ENCODE data around the gene KLK3. TPM values are rescaled to one million over a fixed set of nuclear protein-coding genes. Genes with fewer than 3 reads are reported as not detected.

Gene KLK3
- total RNA-seq, 1 experiment from 2014 or later, result not detected

DNA sequence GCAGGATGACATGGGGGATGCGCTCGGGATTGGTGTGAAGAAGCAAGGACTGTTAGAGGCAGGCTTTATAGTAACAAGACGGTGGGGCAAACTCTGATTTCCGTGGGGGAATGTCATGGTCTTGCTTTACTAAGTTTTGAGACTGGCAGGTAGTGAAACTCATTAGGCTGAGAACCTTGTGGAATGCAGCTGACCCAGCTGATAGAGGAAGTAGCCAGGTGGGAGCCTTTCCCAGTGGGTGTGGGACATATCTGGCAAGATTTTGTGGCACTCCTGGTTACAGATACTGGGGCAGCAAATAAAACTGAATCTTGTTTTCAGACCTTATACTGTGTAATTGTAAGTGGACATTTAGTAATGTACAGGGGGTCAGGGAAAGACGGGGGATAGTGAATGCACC is 25.5 kb downstream of the KLK3 start:
- Histone ChIP-seq H3K9ac (ENCODE audit: low read length) (no peak overlapping the region), H3K4me1 (ENCODE audit: insufficient read depth, low read length) (0 out of 2 replicates have a peak, but pooled peaks cover under 1% of the 10 kb centered on the region), H4K20me1 (ENCODE audit: low read length) (no peaks in the 10 kb centered on the region), H3F3A (ENCODE audit: low read length, unreplicated experiment) (no peaks in the 10 kb centered on the region), H3K27me3 (ENCODE audit: low read length) (peaks cover 96% of the 10 kb centered on the region), H3K9me3 (ENCODE audit: low read length) (no peaks in the 10 kb centered on the region), H3K36me3 (ENCODE audit: low read depth, low read length) (no peaks in the 10 kb centered on the region), H3K9me2 (replicated peaks; ENCODE audit: low read length) (no peaks in the 10 kb centered on the region), H2AFZ (ENCODE audit: low read length) (no peak overlapping the region), H3K27ac (ENCODE audit: low read length) (no peak overlapping the region), H3K4me3 (ENCODE audit: low read length) (no peak overlapping the region), H3K4me2 (ENCODE audit: low read length) (no peak overlapping the region), H3K79me2 (ENCODE audit: low read length) (no peaks in the 10 kb centered on the region)
- ChIA-PET CTCF (no interaction called here), POLR2A (ENCODE audit: unreplicated experiment) (no interaction called here)
- BruUV-seq (replicated peaks), result no TSS peak
- no peak for TF ChIP-seq EZH2phosphoT487 (IDR thresholded peaks at IDR 0.05; ENCODE audit: borderline replicate concordance, low read length)
- TF ChIP-seq, protein P1, sequence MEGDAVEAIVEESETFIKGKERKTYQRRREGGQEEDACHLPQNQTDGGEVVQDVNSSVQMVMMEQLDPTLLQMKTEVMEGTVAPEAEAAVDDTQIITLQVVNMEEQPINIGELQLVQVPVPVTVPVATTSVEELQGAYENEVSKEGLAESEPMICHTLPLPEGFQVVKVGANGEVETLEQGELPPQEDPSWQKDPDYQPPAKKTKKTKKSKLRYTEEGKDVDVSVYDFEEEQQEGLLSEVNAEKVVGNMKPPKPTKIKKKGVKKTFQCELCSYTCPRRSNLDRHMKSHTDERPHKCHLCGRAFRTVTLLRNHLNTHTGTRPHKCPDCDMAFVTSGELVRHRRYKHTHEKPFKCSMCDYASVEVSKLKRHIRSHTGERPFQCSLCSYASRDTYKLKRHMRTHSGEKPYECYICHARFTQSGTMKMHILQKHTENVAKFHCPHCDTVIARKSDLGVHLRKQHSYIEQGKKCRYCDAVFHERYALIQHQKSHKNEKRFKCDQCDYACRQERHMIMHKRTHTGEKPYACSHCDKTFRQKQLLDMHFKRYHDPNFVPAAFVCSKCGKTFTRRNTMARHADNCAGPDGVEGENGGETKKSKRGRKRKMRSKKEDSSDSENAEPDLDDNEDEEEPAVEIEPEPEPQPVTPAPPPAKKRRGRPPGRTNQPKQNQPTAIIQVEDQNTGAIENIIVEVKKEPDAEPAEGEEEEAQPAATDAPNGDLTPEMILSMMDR (conservative IDR thresholded peaks at IDR 0.05; ENCODE audit: low read depth, low read length), result no peak
- TF ChIP-seq EZH2 (IDR thresholded peaks at IDR 0.05; ENCODE audit: low read length, unreplicated experiment), result no peak
- no peak for ATAC-seq
- no peak for DNase-seq
- intact Hi-C loops (cut with micrococcal nuclease), result no loop called here

DNA sequence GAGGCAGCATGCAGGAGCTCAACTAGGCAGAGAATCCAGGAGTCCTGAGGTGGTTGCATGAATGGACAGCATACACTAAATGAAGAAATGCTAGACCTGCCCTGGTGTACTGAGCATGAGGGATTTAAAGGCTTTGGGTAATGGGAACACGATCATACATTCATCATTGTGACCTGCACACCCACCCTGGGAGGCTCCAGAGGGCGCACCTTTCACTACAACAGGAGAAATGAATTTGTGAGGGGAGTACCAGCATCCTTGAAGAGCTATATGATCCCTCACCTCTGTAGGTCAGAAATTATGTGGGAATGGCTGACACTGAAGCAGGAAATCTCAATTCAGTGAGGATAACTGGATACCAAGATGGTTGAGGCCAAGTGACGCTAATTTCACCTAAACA is 27.5 kb downstream of the KLK3 start:
- no peak overlapping the region for H3K4me2 ChIP-seq (ENCODE audit: low read length)
- no peak overlapping the region for H3K4me3 ChIP-seq (ENCODE audit: low read length)
- H3K27me3 ChIP-seq (ENCODE audit: low read length), result peaks cover 77% of the 10 kb centered on the region
- POLR2A ChIA-PET (ENCODE audit: unreplicated experiment), result no interaction called here
- no peaks in the 10 kb centered on the region for H3K36me3 ChIP-seq (ENCODE audit: low read depth, low read length)
- H3K4me1 ChIP-seq (ENCODE audit: insufficient read depth, low read length), result 0 out of 2 replicates have a peak, but pooled peaks cover 4% of the 10 kb centered on the region
- ATAC-seq (peak; percentile 37; the same call in 1 of the 2 replicates), DNase-seq (no peak)
- TF ChIP-seq, protein P1 (conservative IDR thresholded peaks at IDR 0.05; ENCODE audit: low read depth, low read length), result peak; percentile 57
- TF ChIP-seq EZH2 (IDR thresholded peaks at IDR 0.05; ENCODE audit: low read length, unreplicated experiment), result no peak
- no TSS peak for BruUV-seq (replicated peaks)
- H3K79me2 ChIP-seq (ENCODE audit: low read length), result no peaks in the 10 kb centered on the region
- CTCF ChIA-PET, result interaction anchor here (0.6 kb wide), 1 partner anchor 39 kb away, joined by 3 read pairs; no protein-coding TSS in a partner anchor
- no peak overlapping the region for H3K27ac ChIP-seq (ENCODE audit: low read length)
- no peaks in the 10 kb centered on the region for H4K20me1 ChIP-seq (ENCODE audit: low read length)
- H3F3A ChIP-seq (ENCODE audit: low read length, unreplicated experiment), result no peaks in the 10 kb centered on the region
- no peaks in the 10 kb centered on the region for H3K9me2 ChIP-seq (replicated peaks; ENCODE audit: low read length)
- H3K9me3 ChIP-seq (ENCODE audit: low read length), result no peaks in the 10 kb centered on the region
- intact Hi-C loops (cut with micrococcal nuclease), result no loop called here
- H2AFZ ChIP-seq (ENCODE audit: low read length), result no peak overlapping the region
- no peak overlapping the region for H3K9ac ChIP-seq (ENCODE audit: low read length)

DNA sequence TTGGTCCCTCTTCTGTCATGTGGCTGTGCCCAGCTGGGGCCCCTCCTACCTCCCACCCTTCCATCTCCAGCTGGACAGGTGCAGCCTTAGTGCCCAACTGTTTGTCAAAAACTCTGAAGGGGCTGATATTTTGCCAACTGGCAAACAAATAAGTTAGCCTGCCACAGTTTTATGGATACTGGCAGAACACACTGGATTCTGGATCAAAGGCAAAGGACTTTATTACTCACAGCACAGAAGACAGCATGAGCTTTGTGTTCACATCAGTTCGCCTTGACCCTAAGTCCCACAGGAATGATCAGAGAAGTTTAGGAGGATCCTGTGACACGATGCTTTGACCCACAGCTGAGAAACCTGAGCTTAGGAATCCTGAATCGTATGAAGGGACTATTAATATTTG is 34.9 kb downstream of the KLK3 start:
- Histone ChIP-seq H3K27ac (ENCODE audit: low read length) (peak overlapping the region; percentile 45), H3K36me3 (ENCODE audit: low read depth, low read length) (no peaks in the 10 kb centered on the region), H3K4me3 (ENCODE audit: low read length) (no peak overlapping the region), H4K20me1 (ENCODE audit: low read length) (no peaks in the 10 kb centered on the region), H3K27me3 (ENCODE audit: low read length) (peaks cover 11% of the 10 kb centered on the region), H2AFZ (ENCODE audit: low read length) (no peak overlapping the region), H3K4me2 (ENCODE audit: low read length) (peak overlapping the region; percentile 46), H3K79me2 (ENCODE audit: low read length) (no peaks in the 10 kb centered on the region), H3K4me1 (ENCODE audit: insufficient read depth, low read length) (peaks cover 31% of the 10 kb centered on the region), H3K9me3 (ENCODE audit: low read length) (no peaks in the 10 kb centered on the region), H3K9me2 (replicated peaks; ENCODE audit: low read length) (no peaks in the 10 kb centered on the region), H3F3A (ENCODE audit: low read length, unreplicated experiment) (peaks cover 8% of the 10 kb centered on the region), H3K9ac (ENCODE audit: low read length) (no peak overlapping the region)
- ChIA-PET CTCF (interaction anchor here (0.7 kb wide), 1 partner anchor 32 kb away, joined by 3 read pairs; no protein-coding TSS in a partner anchor), POLR2A (ENCODE audit: unreplicated experiment) (no interaction called here)
- intact Hi-C loops (cut with micrococcal nuclease), result no loop called here
- ATAC-seq, result peak; percentile 64
- no TSS peak for BruUV-seq (replicated peaks)
- DNase-seq, result peak; percentile 88
- TF ChIP-seq EZH2phosphoT487 (IDR thresholded peaks at IDR 0.05; ENCODE audit: borderline replicate concordance, low read length), result no peak
- TF ChIP-seq, protein P1 (conservative IDR thresholded peaks at IDR 0.05; ENCODE audit: low read depth, low read length), result no peak
- TF ChIP-seq EZH2 (IDR thresholded peaks at IDR 0.05; ENCODE audit: low read length, unreplicated experiment), result no peak
